Hepatocyte (in vitro differentiated cells): ENCODE results near the gene MYO1B. TPM values are rescaled to one million over a fixed set of nuclear protein-coding genes. Genes with fewer than 3 reads are reported as not detected.

Experiments
- DNase-seq: peaks from one replicate; pipeline ENCODE4 v3.0.0-alpha.2; 2016; ENCODE audit warnings: low spot score
- H2AFZ ChIP-seq: fragments of 200-600 bp; sonication (generic); 2 replicates; pipeline ENCODE4 v1.6.0; 2016; ENCODE audit warnings: antibody characterized with exemption, mild to moderate bottlenecking
- H3K27ac ChIP-seq: fragments of 200-600 bp; sonication (generic); 2 replicates; pipeline ENCODE4 v1.5.1; 2016; ENCODE audit warnings: mild to moderate bottlenecking
- H3K27me3 ChIP-seq: fragments of 200-600 bp; sonication (generic); 2 replicates; pipeline ENCODE4 v1.6.1; 2016
- H3K36me3 ChIP-seq: fragments of 200-600 bp; sonication (generic); replicated peaks from 2 replicates; pipeline ENCODE4 v1.5.1; 2016; ENCODE audit warnings: low read depth; ENCODE audit not compliant: insufficient read depth
- H3K4me1 ChIP-seq: fragments of 200-600 bp; sonication (generic); 2 replicates; pipeline ENCODE4 v1.5.1; 2016; ENCODE audit warnings: mild to moderate bottlenecking, moderate library complexity; ENCODE audit not compliant: insufficient read depth
- H3K4me2 ChIP-seq: fragments of 200-600 bp; sonication (generic); 2 replicates; pipeline ENCODE4 v1.6.0; 2016
- H3K4me3 ChIP-seq: fragments of 200-600 bp; sonication (generic); 2 replicates; pipeline ENCODE4 v1.5.1; 2016; ENCODE audit warnings: mild to moderate bottlenecking
- H3K79me2 ChIP-seq: fragments of 200-600 bp; sonication (generic); 2 replicates; pipeline ENCODE4 v1.6.0; 2017; ENCODE audit warnings: mild to moderate bottlenecking
- H3K9me2 ChIP-seq: fragments of 200-600 bp; sonication (generic); replicated peaks from 2 replicates; pipeline ENCODE4 v1.6.0; 2017; ENCODE audit warnings: mild to moderate bottlenecking; ENCODE audit not compliant: insufficient read depth
- H3K9me3 ChIP-seq: fragments of 200-600 bp; sonication (generic); 2 replicates; pipeline ENCODE4 v1.5.1; 2016; ENCODE audit warnings: low read depth, mild to moderate bottlenecking
- H4K20me1 ChIP-seq: fragments of 200-600 bp; sonication (generic); 2 replicates; pipeline ENCODE4 v1.6.0; 2016; ENCODE audit warnings: mild to moderate bottlenecking; ENCODE audit not compliant: insufficient read depth, poor library complexity, severe bottlenecking
- CTCF ChIP-seq: fragments of 200-600 bp; sonication (generic); IDR thresholded peaks from 2 replicates; pipeline ENCODE4 v1.5.1; 2016; ENCODE audit warnings: antibody characterized with exemption, mild to moderate bottlenecking; ENCODE audit not compliant: poor library complexity
- EZH2 ChIP-seq: fragments of 200-600 bp; sonication (generic); IDR thresholded peaks from 2 replicates; pipeline ENCODE4 v1.6.1; 2016; ENCODE audit warnings: antibody characterized with exemption, mild to moderate bottlenecking, borderline replicate concordance
- EZH2phosphoT487 ChIP-seq: fragments of 200-600 bp; sonication (generic); IDR thresholded peaks from one replicate; pipeline ENCODE4 v1.6.1; 2018; ENCODE audit warnings: antibody characterized with exemption, mild to moderate bottlenecking, low read depth, moderate library complexity; ENCODE audit not compliant: unreplicated experiment, severe bottlenecking
- WGBS: methylation state at CpG from one replicate; pipeline ENCODE4 v1.1.6; 2016; ENCODE audit warnings: low lambda C conversion rate; ENCODE audit errors: missing lambda C conversion rate; 5-methylcytosine and 5-hydroxymethylcytosine counted together
- polyA plus RNA-seq: library from polyadenylated mRNA; unstranded; fragments of >200 nt; fragmentation: Nextera tagmentation; extraction: Ambion mirVana; gene quantifications from 2 replicates; pipeline ENCODE4 v1.2.1, GENCODE V29; 2016
- total RNA-seq: library from RNA; depleted of rRNA; stranded (reverse); fragments of >200 nt; gene quantifications from 2 replicates; pipeline ENCODE4 v1.2.3, GENCODE V29; 2014

Gene MYO1B
- total and polyA plus RNA-seq, 2 experiments from 2014 or later = 43.4 to 91.6 TPM

GRCh38 chr2:191265311-191266170 lies 20.3 kb downstream of the MYO1B start:
- no peaks in the 10 kb centered on the region for H3K27me3 ChIP-seq
- H4K20me1 ChIP-seq = peaks cover 35% of the 10 kb centered on the region
- H2AFZ ChIP-seq = no peak overlapping the region
- H3K9me3 ChIP-seq = no peaks in the 10 kb centered on the region
- peaks cover 14% of the 10 kb centered on the region for H3K4me1 ChIP-seq
- DNase-seq = no peak
- TF ChIP-seq CTCF (no peak), EZH2phosphoT487 (no peak), EZH2 (no peak)
- H3K36me3 ChIP-seq = no peaks in the 10 kb centered on the region
- H3K79me2 ChIP-seq = peaks cover 98% of the 10 kb centered on the region
- no peak overlapping the region for H3K27ac ChIP-seq
- no peak overlapping the region for H3K4me2 ChIP-seq
- H3K4me3 ChIP-seq = no peak overlapping the region
- WGBS = 79% methylated on average over 15 of the region's 15 CpGs
- H3K9me2 ChIP-seq = no peaks in the 10 kb centered on the region

GRCh38 chr2:191266201-191266600 lies 21.0 kb downstream of the MYO1B start:
- H2AFZ ChIP-seq = no peak overlapping the region
- H3K9me3 ChIP-seq = no peaks in the 10 kb centered on the region
- H3K4me3 ChIP-seq = no peak overlapping the region
- no peak for TF ChIP-seq EZH2
- no peak for TF ChIP-seq EZH2phosphoT487
- no peak for TF ChIP-seq CTCF
- H3K27me3 ChIP-seq = no peaks in the 10 kb centered on the region
- H3K27ac ChIP-seq = no peak overlapping the region
- peaks cover 37% of the 10 kb centered on the region for H4K20me1 ChIP-seq
- H3K4me1 ChIP-seq = peaks cover 14% of the 10 kb centered on the region
- H3K36me3 ChIP-seq = no peaks in the 10 kb centered on the region
- H3K4me2 ChIP-seq = no peak overlapping the region
- H3K9me2 ChIP-seq = no peaks in the 10 kb centered on the region
- WGBS = 100% methylated on average over 2 of the region's 2 CpGs
- no peak for DNase-seq
- H3K79me2 ChIP-seq = peaks cover 98% of the 10 kb centered on the region

- TF ChIP-seq EZH2phosphoT487 (no peak), EZH2 (no peak), CTCF (no peak)
- peaks cover 8% of the 10 kb centered on the region for H3K4me1 ChIP-seq
- peaks cover 46% of the 10 kb centered on the region for H4K20me1 ChIP-seq
- no peak overlapping the region for H2AFZ ChIP-seq
- DNase-seq = no peak
- H3K9me2 ChIP-seq = no peaks in the 10 kb centered on the region
- H3K4me2 ChIP-seq = no peak overlapping the region
- H3K9me3 ChIP-seq = no peaks in the 10 kb centered on the region
- H3K79me2 ChIP-seq = peaks cover 100% of the 10 kb centered on the region
- H3K27ac ChIP-seq = no peak overlapping the region
- no peaks in the 10 kb centered on the region for H3K36me3 ChIP-seq
- WGBS = 100% methylated on average over 1 of the region's 1 CpG
- no peaks in the 10 kb centered on the region for H3K27me3 ChIP-seq
- H3K4me3 ChIP-seq = no peak overlapping the region
These were observed 23.4 kb downstream of the MYO1B start for GRCh38 chr2:191268596-191268995.
